GM12878 (cell line): ENCODE data around the gene ENTREP3. TPM values are rescaled to one million over a fixed set of nuclear protein-coding genes. Genes with fewer than 3 reads are reported as not detected.
"Not testable (repeated sequence)": the region's sequence is repeated elsewhere in the genome, so short reads cannot be mapped to it uniquely, and the experiment has no call there.

Experiments used
- ATAC-seq: fragments of 200-7000 bp; cut with Tn5 transposase; 3 replicates; pipeline ENCODE4 v1.9.1; 2020; ENCODE audit warnings: mild to moderate bottlenecking, moderate library complexity
- BruUV-seq: library from RNA; stranded (reverse); fragments of 400-500 nt; replicated peaks from 2 replicates; lab custom pipeline; 2021; lab: Mats Ljungman, UMichigan
- CTCF ChIA-PET: fragments of 300-600 bp; sonication (Branson Sonifier 250); formaldehyde crosslinking; extraction: SDS; loops from one replicate; lab custom pipeline; 2021; ENCODE audit warnings: inconsistent platforms; lab: Yijun Ruan, JAX
- POLR2A ChIA-PET: fragments of 350-600 bp; formaldehyde crosslinking; extraction: SDS; loops from one replicate; lab custom pipeline; 2021; ENCODE audit warnings: inconsistent platforms; lab: Charles Lee
- RAD21 ChIA-PET: fragments of 300-600 bp; sonication (Branson Sonifier 250); formaldehyde crosslinking; loops from one replicate; lab custom pipeline; 2023; ENCODE audit warnings: antibody characterized with exemption; ENCODE audit not compliant: unreplicated experiment; lab: Charles Lee
- SMC1A ChIA-PET: fragments of 300-600 bp; sonication (Branson Sonifier 250); formaldehyde crosslinking; loops from one replicate; lab custom pipeline; 2023; ENCODE audit not compliant: unreplicated experiment, uncharacterized antibody; lab: Charles Lee
- DNase-seq: peaks from one replicate; pipeline ENCODE4 v3.0.0-alpha.2; 2011; ENCODE audit warnings: low read depth, low spot score
- FAIRE-seq: peaks from 3 replicates; lab custom pipeline; 2011; peaks lifted over from hg19 to GRCh38; lab: Jason Lieb, UNC
- H2AFZ ChIP-seq: 2 replicates; pipeline ENCODE4 v1.6.0; 2011; ENCODE audit warnings: low read depth, low read length, control low read depth; ENCODE audit not compliant: control insufficient read depth
- H3K27ac ChIP-seq: 2 replicates; pipeline ENCODE4 v1.5.1; 2011; ENCODE audit warnings: control low read depth; ENCODE audit not compliant: control insufficient read depth, insufficient read depth
- H3K27me3 ChIP-seq, 2 experiments: replicated peaks in 1 of 2; 2 replicates each; pipeline versions ENCODE4 v1.6.0 to v1.6.1; 2011; ENCODE audit warnings: low read length in 1 of 2; ENCODE audit not compliant: control insufficient read depth in 2 of 2, insufficient read depth in 2 of 2
- H3K36me3 ChIP-seq, 2 experiments: 2 replicates each; pipeline ENCODE4 v1.5.1; 2011; ENCODE audit warnings: low read length in 1 of 2; ENCODE audit not compliant: control insufficient read depth in 2 of 2, insufficient read depth in 2 of 2
- H3K4me1 ChIP-seq: 2 replicates; pipeline ENCODE4 v1.6.1; 2011; ENCODE audit warnings: mild to moderate bottlenecking, low read length, moderate library complexity, mixed read lengths; ENCODE audit not compliant: control insufficient read depth, insufficient read depth
- H3K4me2 ChIP-seq: 2 replicates; pipeline ENCODE4 v1.6.0; 2011; ENCODE audit warnings: control low read depth; ENCODE audit not compliant: control insufficient read depth, insufficient read depth
- H3K4me3 ChIP-seq: fragments of 200-600 bp; sonication (generic); 2 replicates; pipeline ENCODE4 v1.5.1; 2016
- H3K79me2 ChIP-seq: 2 replicates; pipeline ENCODE4 v1.6.0; 2011; ENCODE audit warnings: low read length; ENCODE audit not compliant: control insufficient read depth, insufficient read depth
- H3K9ac ChIP-seq: 2 replicates; pipeline ENCODE4 v1.8.0; 2011; ENCODE audit warnings: low read length, control low read depth, mixed read lengths; ENCODE audit not compliant: control insufficient read depth, insufficient read depth
- H3K9me3 ChIP-seq: replicated peaks from 3 replicates; pipeline ENCODE4 v1.5.1; 2011; ENCODE audit warnings: mild to moderate bottlenecking, low read length; ENCODE audit not compliant: control insufficient read depth, insufficient read depth
- H4K20me1 ChIP-seq: 2 replicates; pipeline ENCODE4 v1.6.0; 2011; ENCODE audit not compliant: control insufficient read depth, insufficient read depth
- CEBPB ChIP-seq, 2 experiments: fragments of 150-350 bp in 1 of 2; IDR thresholded peaks; 2 replicates each; pipeline ENCODE4 v1.6.1; 2012 to 2014; ENCODE audit warnings: low read depth in 2 of 2, low read length in 2 of 2, borderline replicate concordance in 1 of 2, inconsistent platforms in 1 of 2
- CHD4 ChIP-seq: fragments of 200-600 bp; sonication (generic); IDR thresholded peaks from 2 replicates; pipeline ENCODE4 v1.6.1; 2016; ENCODE audit warnings: mild to moderate bottlenecking
- MYB ChIP-seq: fragments of 150-350 bp; IDR thresholded peaks from 2 replicates; pipeline ENCODE4 v1.6.1; 2014; ENCODE audit warnings: mild to moderate bottlenecking, low read depth, low read length, borderline replicate concordance
- NFYB ChIP-seq: IDR thresholded peaks from 2 replicates; pipeline ENCODE4 v1.6.1; 2011; ENCODE audit warnings: low read depth, mild to moderate bottlenecking, low read length, improper control_type of control experiment, moderate library complexity; ENCODE audit not compliant: insufficient read depth
- NR2C1 ChIP-seq: fragments of 450-650 bp; IDR thresholded peaks from 2 replicates; pipeline ENCODE4 v1.6.1; 2017; ENCODE audit warnings: antibody characterized with exemption, mild to moderate bottlenecking, moderate library complexity
- NR2C2 ChIP-seq: IDR thresholded peaks from 2 replicates; pipeline ENCODE4 v1.6.1; 2011; ENCODE audit warnings: borderline replicate concordance, low read depth; ENCODE audit not compliant: control insufficient read depth, insufficient read length
- NRF1 ChIP-seq: conservative IDR thresholded peaks from 2 replicates; pipeline ENCODE4 v1.6.1; 2011; ENCODE audit warnings: mild to moderate bottlenecking, low read depth, low read length, improper control_type of control experiment
- ZNF274 ChIP-seq: IDR thresholded peaks from one replicate; pipeline ENCODE4 v1.8.0; 2011; ENCODE audit not compliant: insufficient read length, insufficient read depth
- WGBS: methylation state at CpG from one replicate; pipeline ENCODE4 v1.1.6; 2016; ENCODE audit warnings: low lambda C conversion rate; ENCODE audit not compliant: insufficient replicate concordance, insufficient coverage; ENCODE audit errors: missing lambda C conversion rate; 5-methylcytosine and 5-hydroxymethylcytosine counted together
- in situ Hi-C: fragments of 300-500 bp; cut with MboI; formaldehyde crosslinking; loops from 9 replicates; pipeline ENCODE4 v1.14.3; 2018; ENCODE audit warnings: mixed read lengths
- intact Hi-C: fragments of 100-400 bp; cut with micrococcal nuclease; formaldehyde crosslinking; loops from one replicate; pipeline ENCODE4 v1.14.2; 2022; ENCODE audit not compliant: unreplicated experiment
- polyA plus RNA-seq, 11 experiments: library from polyadenylated mRNA; depleted of rRNA in 4 of 11; unstranded in 6 of 11; stranded (reverse) in 5 of 11; fragments of >200 nt; fragmentation: Nextera tagmentation in 4 of 11; fragmentation: Illumina TruSeq in 1 of 11; extraction: Ambion mirVana in 4 of 11; extraction: Trizol in 1 of 11; gene quantifications; 1 replicate in 1 of 11; 2 replicates in 10 of 11; pipeline versions ENCODE4 v1.2.1 to v1.2.3, GENCODE V29; 2011 to 2016; ENCODE audit warnings: inconsistent platforms in 2 of 11, missing spikeins in 2 of 11, low read depth in 1 of 11
- total RNA-seq, 4 experiments: library from RNA; depleted of rRNA in 3 of 4; stranded (reverse); fragments of >200 nt in 3 of 4; fragmentation: Illumina TruSeq in 1 of 4; extraction: Trizol in 1 of 4; gene quantifications; 2 replicates each; pipeline versions ENCODE4 v1.2.1 to v1.2.3, GENCODE V29; 2013 to 2021
- TF ChIP-seq, protein P1 (sequence below): IDR thresholded peaks from 2 replicates; pipeline ENCODE4 v1.6.1; 2012; ENCODE audit warnings: mild to moderate bottlenecking, low read depth, low read length

The ENTREP3 gene
- total and polyA plus RNA-seq, 10 of the 15 experiments (the other 5 are each of a cell fraction or from before 2014, with no cell fraction given) = 1.7 to 31.8 (median 3.9) TPM

GRCh38 chr1:155241069-155241679, 14.1 kb downstream of the ENTREP3 start (continued):
- TF ChIP-seq NRF1 (no peak), NR2C2 (no peak), ZNF274 (no peak), NR2C1 (peak; percentile 73), CHD4 (no peak), MYB (no peak), CEBPB (IDR thresholded peaks at IDR 0.05; ENCODE audit: borderline replicate concordance in 1 of 2, low read depth in 2 of 2, low read length in 2 of 2) (no peak)

DNA sequence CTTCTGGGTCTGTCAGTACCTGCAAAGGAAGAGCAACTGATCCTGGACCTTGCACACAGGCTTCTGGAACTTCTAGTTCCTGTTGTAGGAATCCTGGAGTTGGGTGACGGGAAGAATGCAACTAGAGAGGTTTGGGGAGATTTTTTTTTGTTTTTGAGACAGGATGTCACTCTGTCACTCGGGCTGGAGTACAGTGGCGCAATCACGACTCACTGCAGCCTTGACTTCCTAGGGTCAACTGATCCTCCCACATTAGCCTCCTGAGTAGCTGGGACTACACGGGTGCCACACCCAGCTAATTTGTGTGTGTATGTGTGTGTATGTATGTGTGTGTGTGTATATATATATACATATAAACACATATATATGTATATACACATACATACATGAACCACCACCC, 18.8 kb downstream of the ENTREP3 start:
- BruUV-seq = no TSS peak
- no peak for ATAC-seq
- Histone ChIP-seq H4K20me1 (no peaks in the 10 kb centered on the region), H3K27me3 (no peaks in the 10 kb centered on the region), H3K4me1 (peaks cover under 1% of the 10 kb centered on the region), H3K36me3 (no peaks in the 10 kb centered on the region; a peak in 2 of 4 replicates), H3K9ac (no peak overlapping the region), H3K9me3 (no peaks in the 10 kb centered on the region), H3K4me3 (no peak overlapping the region), H2AFZ (no peak overlapping the region), H3K27ac (no peak overlapping the region), H3K4me2 (no peak overlapping the region), H3K79me2 (no peaks in the 10 kb centered on the region; the same call in none of the 2 replicates)
- CTCF ChIA-PET = interaction anchor here (0.6 to 0.9 kb wide), 2 partner anchors 10 to 13 kb away, joined by 3 read pairs; no protein-coding TSS in a partner anchor
- no peak for FAIRE-seq
- no peak for TF ChIP-seq NFYB
- TF ChIP-seq, protein P1, sequence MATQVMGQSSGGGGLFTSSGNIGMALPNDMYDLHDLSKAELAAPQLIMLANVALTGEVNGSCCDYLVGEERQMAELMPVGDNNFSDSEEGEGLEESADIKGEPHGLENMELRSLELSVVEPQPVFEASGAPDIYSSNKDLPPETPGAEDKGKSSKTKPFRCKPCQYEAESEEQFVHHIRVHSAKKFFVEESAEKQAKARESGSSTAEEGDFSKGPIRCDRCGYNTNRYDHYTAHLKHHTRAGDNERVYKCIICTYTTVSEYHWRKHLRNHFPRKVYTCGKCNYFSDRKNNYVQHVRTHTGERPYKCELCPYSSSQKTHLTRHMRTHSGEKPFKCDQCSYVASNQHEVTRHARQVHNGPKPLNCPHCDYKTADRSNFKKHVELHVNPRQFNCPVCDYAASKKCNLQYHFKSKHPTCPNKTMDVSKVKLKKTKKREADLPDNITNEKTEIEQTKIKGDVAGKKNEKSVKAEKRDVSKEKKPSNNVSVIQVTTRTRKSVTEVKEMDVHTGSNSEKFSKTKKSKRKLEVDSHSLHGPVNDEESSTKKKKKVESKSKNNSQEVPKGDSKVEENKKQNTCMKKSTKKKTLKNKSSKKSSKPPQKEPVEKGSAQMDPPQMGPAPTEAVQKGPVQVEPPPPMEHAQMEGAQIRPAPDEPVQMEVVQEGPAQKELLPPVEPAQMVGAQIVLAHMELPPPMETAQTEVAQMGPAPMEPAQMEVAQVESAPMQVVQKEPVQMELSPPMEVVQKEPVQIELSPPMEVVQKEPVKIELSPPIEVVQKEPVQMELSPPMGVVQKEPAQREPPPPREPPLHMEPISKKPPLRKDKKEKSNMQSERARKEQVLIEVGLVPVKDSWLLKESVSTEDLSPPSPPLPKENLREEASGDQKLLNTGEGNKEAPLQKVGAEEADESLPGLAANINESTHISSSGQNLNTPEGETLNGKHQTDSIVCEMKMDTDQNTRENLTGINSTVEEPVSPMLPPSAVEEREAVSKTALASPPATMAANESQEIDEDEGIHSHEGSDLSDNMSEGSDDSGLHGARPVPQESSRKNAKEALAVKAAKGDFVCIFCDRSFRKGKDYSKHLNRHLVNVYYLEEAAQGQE = no peak
- 82% methylated on average over 5 of the region's 5 CpGs for whole genome bisulfite sequencing
- in situ Hi-C loops (no loop called here), intact Hi-C loops (no loop called here)
- no peak for DNase-seq
- RAD21 ChIA-PET = no interaction called here
- SMC1A ChIA-PET = interaction anchor here (1.3 kb wide), 1 partner anchor 9 kb away, joined by 3 read pairs; no protein-coding TSS in a partner anchor
- POLR2A ChIA-PET = no interaction called here

DNA sequence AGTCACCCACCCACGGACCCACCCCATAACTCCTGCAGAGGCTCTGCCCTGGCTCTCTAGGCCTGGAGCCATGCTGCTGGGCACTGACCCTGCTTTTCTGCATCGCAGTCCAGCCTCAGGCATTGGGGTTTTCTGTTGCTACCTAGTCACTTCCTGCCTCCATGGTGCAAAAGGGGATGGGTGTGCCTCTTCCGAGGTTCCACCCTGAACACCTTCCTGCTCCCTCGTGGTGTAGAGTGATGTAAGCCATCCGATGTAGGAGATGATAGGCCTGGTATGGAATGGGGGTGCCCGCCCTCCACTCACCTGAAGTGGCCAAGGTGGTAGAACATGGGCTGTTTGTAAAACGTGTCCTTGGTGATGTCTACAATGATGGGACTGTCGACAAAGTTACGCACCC, 19.9 kb downstream of the ENTREP3 start:
- H3K36me3 ChIP-seq, POLR2A ChIA-PET, FAIRE-seq, H3K9me3 ChIP-seq, H3K27me3 ChIP-seq, RAD21 ChIA-PET, H3K4me1 ChIP-seq, SMC1A ChIA-PET, DNase-seq, H2AFZ ChIP-seq, ATAC-seq, H3K4me2 ChIP-seq, BruUV-seq, H3K79me2 ChIP-seq, H3K9ac ChIP-seq, in situ Hi-C loops, H3K4me3 ChIP-seq, H3K27ac ChIP-seq, intact Hi-C loops, H4K20me1 ChIP-seq: not testable (repeated sequence)
- 64% methylated on average over 5 of the region's 9 CpGs for WGBS
- CTCF ChIA-PET = interaction anchor here (0.9 kb wide), 1 partner anchor 14 kb away, joined by 3 read pairs; no protein-coding TSS in a partner anchor
